ENCODE results near the gene KRT2.

DNA sequence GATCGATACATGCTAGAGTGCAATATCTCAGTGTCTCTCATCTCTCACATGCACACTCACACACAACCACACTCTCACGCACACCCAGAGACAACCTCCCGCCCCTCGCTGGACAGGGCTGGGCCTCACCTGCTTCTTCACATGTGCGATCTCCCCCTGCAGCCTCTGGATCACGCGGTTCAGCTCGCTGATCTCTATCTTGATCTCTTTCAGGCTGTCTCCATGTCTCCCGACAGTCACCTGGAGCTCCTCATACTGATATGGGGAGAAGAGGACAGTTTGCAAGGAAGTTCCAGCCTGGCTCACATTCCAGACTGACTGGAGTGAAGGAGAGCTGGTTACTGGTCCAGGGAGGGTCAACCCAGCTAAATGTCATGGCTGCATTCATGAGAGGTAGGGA is 4.4 kb downstream of the KRT2 start:
- TF ChIP-seq, protein P1, sequence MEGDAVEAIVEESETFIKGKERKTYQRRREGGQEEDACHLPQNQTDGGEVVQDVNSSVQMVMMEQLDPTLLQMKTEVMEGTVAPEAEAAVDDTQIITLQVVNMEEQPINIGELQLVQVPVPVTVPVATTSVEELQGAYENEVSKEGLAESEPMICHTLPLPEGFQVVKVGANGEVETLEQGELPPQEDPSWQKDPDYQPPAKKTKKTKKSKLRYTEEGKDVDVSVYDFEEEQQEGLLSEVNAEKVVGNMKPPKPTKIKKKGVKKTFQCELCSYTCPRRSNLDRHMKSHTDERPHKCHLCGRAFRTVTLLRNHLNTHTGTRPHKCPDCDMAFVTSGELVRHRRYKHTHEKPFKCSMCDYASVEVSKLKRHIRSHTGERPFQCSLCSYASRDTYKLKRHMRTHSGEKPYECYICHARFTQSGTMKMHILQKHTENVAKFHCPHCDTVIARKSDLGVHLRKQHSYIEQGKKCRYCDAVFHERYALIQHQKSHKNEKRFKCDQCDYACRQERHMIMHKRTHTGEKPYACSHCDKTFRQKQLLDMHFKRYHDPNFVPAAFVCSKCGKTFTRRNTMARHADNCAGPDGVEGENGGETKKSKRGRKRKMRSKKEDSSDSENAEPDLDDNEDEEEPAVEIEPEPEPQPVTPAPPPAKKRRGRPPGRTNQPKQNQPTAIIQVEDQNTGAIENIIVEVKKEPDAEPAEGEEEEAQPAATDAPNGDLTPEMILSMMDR (IDR thresholded peaks at IDR 0.05): no peak
- no peak for TF ChIP-seq POLR2A (IDR thresholded peaks at IDR 0.05)
